HG03571 (cell line): ENCODE measurements around the gene MYO1D.

ENCODE experiments used
- ATAC-seq: cut with Tn5 transposase; IDR thresholded peaks from one replicate; pipeline ENCODE4 v1.9.1; 2021; ENCODE audit not compliant: unreplicated experiment

MYO1D gene

DNA sequence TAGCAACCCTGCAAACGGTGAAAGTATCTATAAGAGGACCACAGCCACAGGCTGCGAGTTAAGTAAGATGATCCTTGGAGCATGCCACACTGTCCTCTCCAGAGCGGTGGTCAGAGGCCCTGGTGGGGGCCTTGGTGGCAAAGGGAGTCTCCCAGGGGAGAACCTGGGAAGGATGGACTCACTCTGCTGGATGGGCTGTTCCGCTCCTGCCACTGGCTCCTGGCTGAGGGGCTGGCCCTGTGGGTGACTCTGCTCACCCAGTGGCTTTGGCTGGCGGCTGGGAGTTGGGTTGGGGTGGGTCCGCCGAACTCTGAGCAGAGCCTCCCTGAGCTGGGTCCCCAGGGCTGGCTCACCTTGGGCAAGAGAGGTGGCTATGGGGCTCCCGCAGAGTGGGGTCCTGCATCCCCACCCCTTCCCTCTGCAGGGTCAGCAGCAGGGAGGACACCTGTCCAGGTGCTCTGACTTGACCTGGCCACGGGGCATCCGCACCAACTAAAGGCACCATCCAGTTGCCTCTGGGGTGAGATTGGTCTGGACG lies 382.9 kb downstream of the MYO1D start:
- no peak for ATAC-seq

DNA sequence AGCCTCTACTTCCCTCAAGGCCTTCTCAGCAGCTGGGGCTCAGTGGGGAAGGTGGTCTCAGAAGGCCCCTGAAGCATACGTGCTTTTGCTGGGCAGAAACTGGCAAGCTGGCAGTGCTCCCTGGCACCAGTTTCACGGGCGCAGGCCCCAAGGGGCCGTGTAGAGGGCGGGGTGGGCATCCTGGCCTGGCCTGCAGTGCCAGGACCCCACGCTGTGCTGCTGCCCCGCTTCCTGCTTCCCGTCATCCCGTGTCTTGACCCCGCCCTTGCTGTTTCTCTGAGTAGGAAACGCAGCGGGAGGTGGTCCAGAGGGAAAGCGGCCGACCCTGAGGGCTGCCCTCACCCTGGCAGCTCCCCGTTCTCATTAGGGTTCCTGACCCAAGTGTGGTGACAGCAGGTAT lies 383.4 kb downstream of the MYO1D start:
- ATAC-seq: no peak

- ATAC-seq: no peak
Observed at GRCh38 chr17:32492648-32493289, 384.2 kb downstream of the MYO1D start.

DNA sequence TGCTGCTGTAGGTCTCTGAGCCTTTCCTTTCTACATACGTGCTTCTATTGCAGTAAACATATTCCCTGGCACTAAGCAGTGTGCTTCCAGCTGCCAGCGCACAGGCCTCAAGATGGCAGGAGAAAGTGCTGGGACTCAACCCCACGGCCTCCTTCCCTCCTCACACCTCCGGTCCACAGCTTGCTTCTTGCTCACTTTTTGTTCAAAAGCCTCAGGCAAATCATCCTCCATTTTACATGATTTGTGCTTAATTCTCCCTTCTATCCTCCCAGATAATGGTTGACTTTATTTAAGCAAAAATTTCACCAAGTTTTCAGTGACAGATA lies 384.7 kb downstream of the MYO1D start:
- no peak for ATAC-seq

DNA sequence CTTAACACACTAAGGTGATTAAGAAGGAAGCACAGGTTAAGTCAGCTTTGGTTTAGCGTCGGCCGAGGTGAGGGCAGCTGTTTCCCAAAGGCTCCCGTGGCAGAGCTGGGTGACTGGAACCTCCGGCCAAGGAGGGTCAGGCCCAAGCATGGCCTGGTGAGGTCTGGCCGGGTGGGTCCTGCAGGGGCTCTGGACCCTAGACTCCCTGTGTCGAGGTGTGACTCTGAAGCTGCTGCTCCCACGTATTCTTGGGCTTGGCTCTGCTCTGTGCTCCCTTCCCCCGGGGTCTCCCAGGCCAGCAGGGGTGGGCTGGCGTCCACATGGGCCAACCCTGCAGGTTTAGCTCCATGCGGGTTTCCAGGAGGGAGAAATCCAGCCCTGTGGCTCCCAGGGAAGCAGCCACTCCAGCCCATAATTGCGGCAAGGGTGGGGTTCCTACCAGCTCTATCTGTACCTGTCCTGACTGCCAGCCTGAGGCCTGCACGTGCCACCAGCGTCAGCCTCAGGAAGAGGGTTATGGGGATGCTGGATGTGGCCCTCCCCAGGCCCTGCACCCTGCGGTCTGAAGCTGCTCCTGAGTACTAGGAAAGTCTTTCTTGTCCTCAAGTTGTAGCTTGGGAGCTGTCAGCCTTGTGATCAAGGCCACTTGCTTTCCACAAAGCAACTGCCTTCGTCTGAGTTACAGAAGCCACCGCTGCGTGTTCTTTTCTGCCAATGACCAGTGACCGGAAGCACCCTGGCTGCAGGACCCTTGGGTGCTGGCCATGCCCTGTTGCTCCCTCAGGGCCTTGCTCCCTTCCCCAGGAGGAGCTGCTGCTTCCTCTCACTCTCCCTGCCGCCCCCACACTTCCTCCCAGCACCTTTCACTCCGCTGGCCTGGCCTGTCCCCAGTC lies 385.3 kb downstream of the MYO1D start:
- no peak for ATAC-seq

- ATAC-seq: no peak
Observed at GRCh38 chr17:32490101-32490482, 386.8 kb downstream of the MYO1D start.

DNA sequence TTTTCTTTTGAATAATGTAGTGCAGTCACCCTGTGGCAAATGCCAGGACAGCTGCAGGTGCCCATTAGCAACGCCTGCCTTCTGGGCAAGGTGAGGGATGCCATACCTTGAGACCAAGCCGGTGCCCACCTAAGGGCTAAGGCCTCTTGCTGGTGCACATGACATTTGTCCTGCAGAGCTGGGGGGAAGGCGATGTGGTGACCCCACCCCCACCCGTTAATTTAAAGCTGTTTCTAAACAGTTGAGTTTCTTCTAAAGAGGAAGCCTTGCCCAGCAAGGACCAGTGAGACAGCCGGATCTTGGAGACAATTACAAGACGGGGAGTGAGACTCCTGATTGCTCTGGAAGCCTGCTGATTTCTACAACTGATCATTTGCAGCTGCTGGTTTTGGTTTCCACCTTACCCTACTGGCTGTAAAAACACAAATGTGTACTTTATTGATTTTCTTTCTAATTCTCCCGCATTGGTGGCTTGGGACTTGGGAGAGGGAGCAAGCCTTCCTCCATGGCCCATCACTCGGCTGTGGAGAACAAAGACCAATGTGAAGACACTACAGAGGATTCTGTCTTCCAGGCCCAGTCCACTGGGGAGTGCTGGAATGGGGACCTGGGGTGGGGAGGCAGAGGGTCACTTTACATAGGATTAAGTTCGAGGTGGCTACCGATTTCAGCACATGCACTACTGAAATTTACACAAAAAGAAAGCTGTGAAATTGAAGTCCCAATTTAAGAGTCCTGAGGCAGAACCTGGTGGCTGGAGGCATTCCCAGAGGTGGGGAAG lies 387.4 kb downstream of the MYO1D start:
- ATAC-seq: no peak

GRCh38 chr17:32488604-32489180 lies 388.2 kb downstream of the MYO1D start:
- no peak for ATAC-seq

GRCh38 chr17:32488177-32488542 lies 388.8 kb downstream of the MYO1D start:
- no peak for ATAC-seq

GRCh38 chr17:32487473-32488176 lies 389.3 kb downstream of the MYO1D start:
- ATAC-seq: no peak

DNA sequence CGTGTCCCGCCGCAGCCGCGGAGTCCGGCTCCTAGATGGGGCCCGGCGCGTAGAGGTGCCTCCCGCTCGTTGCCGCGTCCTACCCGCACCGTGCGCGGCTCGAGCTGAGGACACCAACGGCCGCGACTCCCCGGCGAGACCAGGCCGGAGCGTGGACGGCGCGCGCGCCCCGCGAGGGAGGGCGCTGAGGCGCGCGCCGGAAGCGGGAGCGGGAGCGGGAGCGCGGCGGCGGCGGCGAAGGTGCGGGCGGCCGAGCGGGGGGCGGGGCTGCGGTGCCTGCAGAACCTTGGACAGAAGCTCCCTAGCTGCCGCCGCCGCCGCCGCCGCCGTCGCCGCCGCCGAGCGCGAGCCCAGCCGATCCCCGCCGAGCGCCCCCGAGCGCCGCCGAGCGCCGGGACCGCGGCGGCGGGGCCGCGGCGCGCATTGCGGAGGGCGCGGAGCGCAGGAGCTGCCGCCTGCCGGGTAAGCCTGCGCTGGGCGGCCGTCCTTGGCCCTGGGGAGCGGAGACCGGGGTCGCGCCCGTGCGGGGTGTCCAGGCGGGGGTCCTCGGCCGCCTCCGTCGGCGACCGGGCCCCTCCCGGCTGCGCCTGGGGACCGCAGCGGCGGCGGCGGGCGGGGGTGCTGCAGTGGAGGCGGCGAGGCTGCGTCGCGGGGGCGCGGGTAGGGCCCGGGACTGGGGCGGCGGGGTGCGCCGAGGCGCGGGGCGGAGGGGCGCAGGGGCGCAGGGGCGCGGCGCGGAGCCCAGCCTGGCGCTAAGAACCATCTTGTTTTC lies 390.0 kb downstream of the MYO1D start, which contains the start of gene CDK5R1:
TSS of gene CDK5R1 (plus strand) at position 293 of the 772 bp plus-strand sequence. CDS start 628 bp downstream, outside the sequence.
- ATAC-seq: peak; percentile 44

DNA sequence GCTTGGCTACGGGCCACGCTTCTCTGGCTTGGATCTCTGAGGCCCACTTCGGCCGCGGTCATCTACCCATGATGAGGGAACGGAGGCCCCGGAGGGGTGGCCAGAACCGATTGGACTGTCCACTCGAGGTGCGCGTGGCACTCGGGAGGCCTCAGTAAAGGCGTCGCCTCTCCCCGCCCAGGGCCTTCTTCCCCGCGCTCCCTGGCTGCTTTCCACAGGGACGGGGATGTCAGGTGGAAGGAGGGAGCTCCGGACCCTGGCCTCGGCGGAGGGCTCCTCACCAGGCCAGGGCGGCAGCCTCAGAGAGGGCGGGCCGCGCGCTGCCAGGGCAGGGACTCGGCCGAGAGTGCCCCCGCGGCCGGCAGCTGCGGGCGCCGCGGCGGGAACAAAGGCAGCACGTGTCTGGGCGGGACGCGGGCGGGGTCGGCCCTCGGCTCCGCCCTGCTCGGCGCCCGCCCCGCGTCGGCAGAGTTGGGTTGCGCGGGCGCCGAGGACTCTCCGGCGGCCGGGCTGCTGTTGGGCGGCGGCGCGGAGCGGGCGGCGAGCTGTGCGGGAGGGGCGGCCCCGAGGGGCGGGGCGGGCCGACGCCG lies 390.7 kb downstream of the MYO1D start:
- peak; percentile 44 for ATAC-seq

DNA sequence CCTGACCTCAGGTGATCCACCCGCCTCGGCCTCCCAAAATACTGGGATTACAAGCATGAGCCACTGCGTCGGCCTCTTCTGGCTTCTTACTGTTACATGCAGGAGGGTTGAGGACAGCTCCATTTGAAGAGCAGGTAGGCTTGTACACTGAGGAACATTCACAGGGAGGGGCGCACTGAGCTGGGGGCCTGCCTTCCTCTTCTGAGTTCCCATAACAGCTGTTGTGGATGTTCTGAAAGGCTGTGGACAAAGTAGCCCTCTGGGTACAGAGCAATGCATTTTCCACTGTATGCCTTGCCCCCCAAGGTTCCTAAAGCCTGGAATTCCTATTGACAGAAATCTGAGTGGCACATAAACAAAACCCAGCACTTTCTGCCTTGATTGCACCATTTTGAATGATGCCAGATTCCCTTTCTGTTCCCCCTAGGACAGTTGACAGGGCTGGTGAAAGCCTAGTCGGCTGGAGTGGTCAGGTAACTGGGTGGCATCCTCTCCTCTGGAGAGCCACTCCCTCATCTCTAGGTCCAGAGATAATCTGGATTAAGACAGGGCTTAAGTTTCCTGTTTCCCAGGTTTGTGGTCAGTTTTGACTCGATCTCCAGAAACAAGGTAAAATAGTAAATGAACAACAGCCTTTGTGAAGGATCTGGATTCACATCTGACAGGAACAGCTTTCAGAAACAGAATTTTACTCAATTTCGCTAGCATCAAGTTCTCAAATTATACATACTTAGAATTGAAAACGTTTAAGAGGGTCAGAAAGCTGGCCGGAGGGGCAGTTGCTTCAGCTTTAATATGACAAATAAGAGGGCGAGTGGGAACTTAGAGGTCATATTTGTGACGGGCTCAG lies 391.4 kb downstream of the MYO1D start:
- no peak for ATAC-seq

DNA sequence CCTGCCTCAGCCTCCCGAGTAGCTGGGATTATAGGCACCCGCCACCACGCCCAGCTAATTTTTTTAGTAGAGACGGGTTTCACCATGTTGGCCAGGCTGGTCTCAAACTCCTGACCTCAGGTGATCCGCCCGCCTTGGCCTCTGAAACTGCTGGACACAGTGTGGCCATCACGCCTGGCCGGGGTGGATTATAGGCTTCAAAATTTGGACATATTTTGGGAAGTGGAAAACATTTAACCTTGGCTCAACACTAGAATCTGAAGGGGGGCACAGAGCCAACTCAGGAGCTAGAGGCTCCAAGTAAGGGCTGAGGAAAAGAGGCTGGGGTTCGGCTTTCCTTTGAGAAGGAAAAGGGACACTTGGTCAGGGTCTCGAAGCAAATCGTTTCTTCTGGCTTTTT lies 392.3 kb downstream of the MYO1D start:
- ATAC-seq: no peak

- no peak for ATAC-seq
Observed at GRCh38 chr17:32484041-32484461, 392.9 kb downstream of the MYO1D start.

DNA sequence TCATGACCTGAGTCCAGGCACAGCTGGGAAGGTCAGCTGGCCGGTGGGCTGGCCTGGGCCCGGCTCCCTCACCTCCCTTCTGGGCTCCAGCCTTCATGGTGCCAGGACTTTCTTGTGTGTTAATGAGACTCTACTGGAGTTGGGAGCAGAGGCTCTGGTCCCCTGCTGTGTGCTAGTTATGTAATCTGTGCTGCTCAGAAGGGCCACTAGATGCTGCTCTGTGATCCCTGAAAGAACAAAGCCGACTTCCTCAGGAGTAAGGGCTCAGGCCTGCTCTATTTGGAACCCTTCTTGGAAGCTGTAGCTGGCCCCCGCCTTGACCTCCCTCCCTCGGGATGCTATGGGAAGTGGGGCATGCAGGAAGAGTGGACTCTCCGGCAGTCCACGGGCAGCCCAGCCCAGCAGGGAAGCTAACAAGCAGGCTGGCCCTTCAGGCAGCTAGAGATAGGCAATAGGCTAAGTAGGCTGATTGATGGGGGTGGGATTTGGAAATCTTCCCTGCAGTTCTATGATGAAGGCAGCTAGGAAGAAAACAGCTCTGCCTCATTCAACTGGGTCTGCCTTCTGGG lies 393.4 kb downstream of the MYO1D start:
- ATAC-seq: no peak

DNA sequence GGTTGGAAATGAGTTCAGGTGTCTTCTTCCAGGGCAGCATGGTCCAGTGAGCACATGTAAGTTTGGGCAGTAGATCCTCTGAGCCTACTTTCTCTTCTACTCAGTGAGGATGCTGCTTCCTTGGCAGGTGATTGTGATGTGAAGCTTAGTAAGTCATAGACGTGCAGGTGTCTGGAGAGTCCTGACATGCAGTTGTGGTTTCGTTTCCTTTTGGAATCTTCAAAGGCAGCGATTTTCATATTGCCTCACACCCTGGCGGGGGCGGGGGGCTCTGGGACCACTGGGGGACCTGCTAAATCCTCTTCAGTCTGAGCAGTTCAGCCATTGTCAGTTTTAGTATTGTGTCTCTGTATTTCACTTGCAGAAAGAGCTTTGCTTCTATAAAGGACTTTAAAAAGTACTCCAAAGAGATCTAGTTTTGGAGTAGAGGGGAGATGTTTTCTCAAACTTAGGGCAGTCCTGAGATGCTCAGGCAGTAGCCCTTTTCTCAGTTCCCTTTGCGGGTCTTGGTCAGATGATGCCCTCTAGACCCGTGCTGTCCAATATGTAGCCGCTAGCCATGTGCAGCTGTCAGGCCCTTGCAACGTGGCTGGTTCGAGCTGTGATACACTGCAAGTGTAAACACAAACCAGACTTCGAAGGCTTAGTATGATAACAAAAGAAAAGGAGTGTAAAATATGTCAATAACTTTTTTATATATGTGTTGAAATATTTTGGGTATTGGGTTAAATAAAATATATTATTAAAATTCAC lies 394.2 kb downstream of the MYO1D start:
- ATAC-seq: no peak
